ENCODE data around the gene MLIP.

Gene MLIP

GRCh38 chr6:54085047-54085446 lies 26.2 kb upstream of the MLIP start:
- no peaks in the 10 kb centered on the region for H3K4me1 Mint-ChIP-seq (ENCODE audit: low read depth)
- no peaks in the 10 kb centered on the region for H3K27me3 Mint-ChIP-seq (ENCODE audit: low read depth)
- H3K36me3 Mint-ChIP-seq (ENCODE audit: low read depth): no peaks in the 10 kb centered on the region
- DNase-seq (ENCODE audit: low spot score): no peak
- H3K4me3 Mint-ChIP-seq: no peak overlapping the region
- H3K27ac Mint-ChIP-seq: no peak overlapping the region
- no peaks in the 10 kb centered on the region for H3K9me3 Mint-ChIP-seq

GRCh38 chr6:54085541-54085940 lies 25.7 kb upstream of the MLIP start:
- Mint-ChIP-seq H3K4me1 (ENCODE audit: low read depth) (no peaks in the 10 kb centered on the region), H3K27me3 (ENCODE audit: low read depth) (no peaks in the 10 kb centered on the region), H3K36me3 (ENCODE audit: low read depth) (no peaks in the 10 kb centered on the region), H3K27ac (no peak overlapping the region), H3K9me3 (no peaks in the 10 kb centered on the region), H3K4me3 (no peak overlapping the region)
- no peak for DNase-seq (ENCODE audit: low spot score)

GRCh38 chr6:54086439-54086838 lies 24.8 kb upstream of the MLIP start:
- Mint-ChIP-seq H3K4me1 (ENCODE audit: low read depth) (no peaks in the 10 kb centered on the region), H3K4me3 (no peak overlapping the region), H3K27me3 (ENCODE audit: low read depth) (no peaks in the 10 kb centered on the region), H3K36me3 (ENCODE audit: low read depth) (no peaks in the 10 kb centered on the region), H3K9me3 (no peaks in the 10 kb centered on the region), H3K27ac (no peak overlapping the region)
- DNase-seq (ENCODE audit: low spot score): no peak

- Mint-ChIP-seq H3K4me3 (no peak overlapping the region), H3K27ac (no peak overlapping the region), H3K9me3 (no peaks in the 10 kb centered on the region), H3K27me3 (ENCODE audit: low read depth) (no peaks in the 10 kb centered on the region), H3K36me3 (ENCODE audit: low read depth) (no peaks in the 10 kb centered on the region), H3K4me1 (ENCODE audit: low read depth) (no peaks in the 10 kb centered on the region)
- DNase-seq (ENCODE audit: low spot score): no peak
These were observed 23.5 kb upstream of the MLIP start for GRCh38 chr6:54087721-54088120.

GRCh38 chr6:54093326-54093948 lies 17.8 kb upstream of the MLIP start:
- no peak for DNase-seq (ENCODE audit: low spot score)
- Mint-ChIP-seq H3K36me3 (ENCODE audit: low read depth) (no peaks in the 10 kb centered on the region), H3K4me3 (no peak overlapping the region), H3K27ac (no peak overlapping the region), H3K4me1 (ENCODE audit: low read depth) (no peaks in the 10 kb centered on the region), H3K27me3 (ENCODE audit: low read depth) (no peaks in the 10 kb centered on the region), H3K9me3 (no peaks in the 10 kb centered on the region)

GRCh38 chr6:54094293-54094692 lies 16.9 kb upstream of the MLIP start:
- H3K9me3 Mint-ChIP-seq: no peaks in the 10 kb centered on the region
- H3K4me3 Mint-ChIP-seq: no peak overlapping the region
- H3K4me1 Mint-ChIP-seq (ENCODE audit: low read depth): no peaks in the 10 kb centered on the region
- H3K27me3 Mint-ChIP-seq (ENCODE audit: low read depth): no peaks in the 10 kb centered on the region
- no peak overlapping the region for H3K27ac Mint-ChIP-seq
- no peaks in the 10 kb centered on the region for H3K36me3 Mint-ChIP-seq (ENCODE audit: low read depth)
- DNase-seq (ENCODE audit: low spot score): no peak

- Mint-ChIP-seq H3K4me3 (no peak overlapping the region), H3K27ac (no peak overlapping the region)
These were observed 16.5 kb upstream of the MLIP start for GRCh38 chr6:54094786-54095185.

GRCh38 chr6:54095723-54096122 lies 15.5 kb upstream of the MLIP start:
- Mint-ChIP-seq H3K4me3 (no peak overlapping the region), H3K9me3 (no peaks in the 10 kb centered on the region), H3K36me3 (ENCODE audit: low read depth) (no peaks in the 10 kb centered on the region), H3K27ac (no peak overlapping the region), H3K4me1 (ENCODE audit: low read depth) (no peaks in the 10 kb centered on the region), H3K27me3 (ENCODE audit: low read depth) (no peaks in the 10 kb centered on the region)
- no peak for DNase-seq (ENCODE audit: low spot score)

More at GRCh38 chr6:54094786-54095185, 16.5 kb upstream of the MLIP start:
- no peak for DNase-seq (ENCODE audit: low spot score)
- Mint-ChIP-seq H3K27me3 (ENCODE audit: low read depth) (no peaks in the 10 kb centered on the region), H3K9me3 (no peaks in the 10 kb centered on the region), H3K36me3 (ENCODE audit: low read depth) (no peaks in the 10 kb centered on the region), H3K4me1 (ENCODE audit: low read depth) (no peaks in the 10 kb centered on the region)

- Mint-ChIP-seq H3K4me3 (no peak overlapping the region), H3K36me3 (ENCODE audit: low read depth) (no peaks in the 10 kb centered on the region), H3K4me1 (ENCODE audit: low read depth) (no peaks in the 10 kb centered on the region), H3K9me3 (no peaks in the 10 kb centered on the region), H3K27me3 (ENCODE audit: low read depth) (no peaks in the 10 kb centered on the region), H3K27ac (no peak overlapping the region)
- DNase-seq (ENCODE audit: low spot score): no peak
These were observed 14.4 kb upstream of the MLIP start for GRCh38 chr6:54096811-54097210.

- Mint-ChIP-seq H3K27ac (no peak overlapping the region), H3K4me1 (ENCODE audit: low read depth) (no peaks in the 10 kb centered on the region), H3K4me3 (no peak overlapping the region)
These were observed 13.5 kb upstream of the MLIP start for GRCh38 chr6:54097753-54098152.

GRCh38 chr6:54098450-54099044 lies 12.7 kb upstream of the MLIP start:
- Mint-ChIP-seq H3K27ac (no peak overlapping the region), H3K4me1 (ENCODE audit: low read depth) (no peaks in the 10 kb centered on the region), H3K4me3 (no peak overlapping the region), H3K9me3 (no peaks in the 10 kb centered on the region), H3K36me3 (ENCODE audit: low read depth) (no peaks in the 10 kb centered on the region), H3K27me3 (ENCODE audit: low read depth) (no peaks in the 10 kb centered on the region)
- DNase-seq (ENCODE audit: low spot score): no peak

More at GRCh38 chr6:54097753-54098152, 13.5 kb upstream of the MLIP start:
- no peak for DNase-seq (ENCODE audit: low spot score)
- no peaks in the 10 kb centered on the region for H3K36me3 Mint-ChIP-seq (ENCODE audit: low read depth)
- no peaks in the 10 kb centered on the region for H3K27me3 Mint-ChIP-seq (ENCODE audit: low read depth)
- no peaks in the 10 kb centered on the region for H3K9me3 Mint-ChIP-seq

- no peak overlapping the region for H3K27ac Mint-ChIP-seq
- no peak for DNase-seq (ENCODE audit: low spot score)
- no peaks in the 10 kb centered on the region for H3K9me3 Mint-ChIP-seq
- H3K4me3 Mint-ChIP-seq: no peak overlapping the region
- H3K4me1 Mint-ChIP-seq (ENCODE audit: low read depth): no peaks in the 10 kb centered on the region
- H3K27me3 Mint-ChIP-seq (ENCODE audit: low read depth): no peaks in the 10 kb centered on the region
- no peaks in the 10 kb centered on the region for H3K36me3 Mint-ChIP-seq (ENCODE audit: low read depth)
These were observed 12.0 kb upstream of the MLIP start for GRCh38 chr6:54099225-54099624.

- H3K9me3 Mint-ChIP-seq: no peaks in the 10 kb centered on the region
- H3K27me3 Mint-ChIP-seq (ENCODE audit: low read depth): no peaks in the 10 kb centered on the region
- no peak overlapping the region for H3K27ac Mint-ChIP-seq
- H3K36me3 Mint-ChIP-seq (ENCODE audit: low read depth): no peaks in the 10 kb centered on the region
- H3K4me1 Mint-ChIP-seq (ENCODE audit: low read depth): no peaks in the 10 kb centered on the region
- no peak overlapping the region for H3K4me3 Mint-ChIP-seq
- DNase-seq (ENCODE audit: low spot score): no peak
These were observed 10.7 kb upstream of the MLIP start for GRCh38 chr6:54100411-54101006.

- H3K4me1 Mint-ChIP-seq (ENCODE audit: low read depth): no peaks in the 10 kb centered on the region
- H3K4me3 Mint-ChIP-seq: no peak overlapping the region
- no peaks in the 10 kb centered on the region for H3K27me3 Mint-ChIP-seq (ENCODE audit: low read depth)
- DNase-seq (ENCODE audit: low spot score): no peak
- no peaks in the 10 kb centered on the region for H3K36me3 Mint-ChIP-seq (ENCODE audit: low read depth)
- no peaks in the 10 kb centered on the region for H3K9me3 Mint-ChIP-seq
- H3K27ac Mint-ChIP-seq: no peak overlapping the region
These were observed 9.0 kb upstream of the MLIP start for GRCh38 chr6:54102238-54102637.

GRCh38 chr6:54103497-54103896 lies 7.7 kb upstream of the MLIP start:
- Mint-ChIP-seq H3K4me1 (ENCODE audit: low read depth) (no peaks in the 10 kb centered on the region), H3K27me3 (ENCODE audit: low read depth) (no peaks in the 10 kb centered on the region), H3K9me3 (no peaks in the 10 kb centered on the region), H3K4me3 (no peak overlapping the region), H3K27ac (no peak overlapping the region), H3K36me3 (ENCODE audit: low read depth) (no peaks in the 10 kb centered on the region)
- DNase-seq (ENCODE audit: low spot score): no peak

Data from T-helper 2 cell treated with Interferon-gamma antibody and Interleukin-4, amounts not matched to agents 5 μg/mL and 100 μg/mL, for 36 hours (primary cell).